Stimulated activated naive CD8-positive, alpha-beta T cell treated with anti-CD3 and anti-CD28 coated beads, Interleukin-15, amount 100 ng/mL, for 72 hours (primary cell): ENCODE results near the gene WNT7B.

Source experiments
- ATAC-seq: fragments of 150-1000 bp; cut with Tn5 transposase; 2 replicates; pipeline ENCODE4 v1.10.0; 2021; ENCODE audit warnings: mild to moderate bottlenecking, moderate library complexity
- DNase-seq, 2 donors: peaks; one replicate each; pipeline ENCODE4 v3.0.0; 2021 to 2022
- H3K27ac Mint-ChIP-seq, 2 donors: one replicate each; pipeline ENCODE4 v1.8.0; 2022; ENCODE audit warnings: mild to moderate bottlenecking in 2 of 2, mixed read lengths in 2 of 2, moderate library complexity in 2 of 2
- H3K27me3 Mint-ChIP-seq: one replicate; pipeline ENCODE4 v1.8.0; 2022; ENCODE audit warnings: mixed read lengths
- H3K4me1 Mint-ChIP-seq: one replicate; pipeline ENCODE4 v1.8.0; 2022; ENCODE audit warnings: mild to moderate bottlenecking, mixed read lengths
- H3K4me3 Mint-ChIP-seq, 2 donors: one replicate each; pipeline ENCODE4 v1.8.0; 2022; ENCODE audit warnings: mild to moderate bottlenecking in 2 of 2, mixed read lengths in 2 of 2, moderate library complexity in 1 of 2
- H3K9me3 Mint-ChIP-seq, 2 donors: one replicate each; pipeline ENCODE4 v1.8.0; 2022; ENCODE audit warnings: mixed read lengths in 2 of 2

WNT7B gene

GRCh38 chr22:45907996-45908395 lies 69.0 kb downstream of the WNT7B start:
- no peak for ATAC-seq
- H3K4me1 Mint-ChIP-seq = no peaks in the 10 kb centered on the region
- peaks cover 36% of the 10 kb centered on the region for H3K27me3 Mint-ChIP-seq
- no peak overlapping the region for H3K27ac Mint-ChIP-seq
- H3K9me3 Mint-ChIP-seq = no peaks in the 10 kb centered on the region
- DNase-seq = no peak
- no peak overlapping the region for H3K4me3 Mint-ChIP-seq

GRCh38 chr22:45907378-45907777 lies 69.6 kb downstream of the WNT7B start:
- DNase-seq (no peak), ATAC-seq (no peak)
- Mint-ChIP-seq H3K4me3 (no peak overlapping the region), H3K27ac (no peak overlapping the region), H3K9me3 (no peaks in the 10 kb centered on the region), H3K27me3 (peaks cover 42% of the 10 kb centered on the region), H3K4me1 (no peaks in the 10 kb centered on the region)

DNA sequence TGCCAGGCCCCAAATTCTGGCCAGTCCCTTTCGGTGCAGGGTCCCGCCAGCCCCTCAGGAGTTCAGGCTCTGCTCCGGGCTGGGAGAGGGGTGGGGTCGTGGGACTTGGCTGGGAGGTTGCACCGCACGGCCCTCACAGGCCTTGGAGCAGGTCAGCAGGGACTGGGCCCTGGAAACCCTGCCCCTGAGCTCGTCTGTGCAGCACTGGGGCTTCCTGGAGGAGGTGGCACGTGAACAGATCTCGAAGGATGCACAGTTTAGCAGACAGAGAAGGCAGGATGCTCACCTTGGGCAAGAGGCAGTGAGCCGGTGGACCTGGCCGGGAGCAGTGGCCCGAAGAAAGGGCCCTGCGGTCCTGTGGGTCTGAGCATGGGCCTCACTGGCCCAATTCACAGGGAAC lies 70.0 kb downstream of the WNT7B start:
- DNase-seq (no peak), ATAC-seq (no peak)
- Mint-ChIP-seq H3K27me3 (peaks cover 43% of the 10 kb centered on the region), H3K27ac (no peak overlapping the region), H3K9me3 (no peaks in the 10 kb centered on the region), H3K4me3 (no peak overlapping the region), H3K4me1 (no peaks in the 10 kb centered on the region)

DNA sequence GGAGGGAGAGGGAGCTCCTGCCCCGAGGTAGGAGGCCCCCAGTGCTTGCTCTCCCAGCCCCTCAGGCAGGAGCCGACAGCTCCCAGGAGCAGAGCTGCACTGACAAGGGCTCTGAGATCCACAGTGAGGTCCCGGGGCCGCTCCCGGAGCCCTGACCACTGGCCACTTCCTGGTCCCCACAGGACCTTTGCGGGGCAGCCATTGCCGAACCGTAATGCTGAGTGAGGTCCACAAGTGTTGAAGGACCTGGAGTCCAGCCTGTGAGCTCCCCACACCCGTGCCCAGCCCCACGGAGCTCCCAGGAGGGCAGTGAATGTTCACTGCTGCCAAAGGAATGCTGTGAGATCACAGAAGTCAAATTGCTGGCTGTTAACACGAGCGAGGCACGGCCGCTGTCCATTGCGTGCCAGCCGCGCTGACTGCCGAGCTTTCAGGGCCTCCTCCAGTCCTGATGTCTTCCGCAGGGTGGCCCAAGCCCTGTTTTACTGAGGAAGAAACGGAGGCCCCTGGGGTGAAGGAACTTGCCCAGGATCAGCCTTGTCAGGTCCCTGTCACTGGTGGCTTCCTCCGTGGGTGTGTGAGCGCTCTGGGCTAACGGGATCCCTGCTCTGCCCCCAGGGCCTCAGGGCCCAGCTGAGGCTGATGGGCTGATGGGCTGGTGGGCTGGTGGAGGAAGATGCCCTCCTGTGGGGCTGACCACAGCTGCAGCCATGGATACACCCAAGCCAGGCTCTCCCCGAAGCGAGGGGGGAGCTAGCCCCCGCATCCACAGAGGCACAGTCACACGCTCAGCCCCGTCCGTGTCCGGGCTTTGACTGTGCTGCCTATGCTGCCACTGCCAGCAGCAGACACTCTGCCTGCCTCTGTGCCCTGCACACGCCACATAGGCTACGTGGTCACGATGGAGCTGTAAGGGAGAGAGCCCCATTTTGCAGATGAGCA lies 70.8 kb downstream of the WNT7B start:
- no peak for DNase-seq
- no peak overlapping the region for H3K4me3 Mint-ChIP-seq
- no peak overlapping the region for H3K27ac Mint-ChIP-seq
- peaks cover 43% of the 10 kb centered on the region for H3K27me3 Mint-ChIP-seq
- H3K9me3 Mint-ChIP-seq = no peaks in the 10 kb centered on the region
- no peaks in the 10 kb centered on the region for H3K4me1 Mint-ChIP-seq
- ATAC-seq = no peak

GRCh38 chr22:45905326-45905923 lies 71.5 kb downstream of the WNT7B start:
- H3K4me3 Mint-ChIP-seq = no peak overlapping the region
- H3K27ac Mint-ChIP-seq = peak overlapping the region in 1 of 2 donors; percentile 55
- no peaks in the 10 kb centered on the region for H3K4me1 Mint-ChIP-seq
- no peak for ATAC-seq
- DNase-seq = no peak
- H3K9me3 Mint-ChIP-seq = no peaks in the 10 kb centered on the region
- peaks cover 40% of the 10 kb centered on the region for H3K27me3 Mint-ChIP-seq

DNA sequence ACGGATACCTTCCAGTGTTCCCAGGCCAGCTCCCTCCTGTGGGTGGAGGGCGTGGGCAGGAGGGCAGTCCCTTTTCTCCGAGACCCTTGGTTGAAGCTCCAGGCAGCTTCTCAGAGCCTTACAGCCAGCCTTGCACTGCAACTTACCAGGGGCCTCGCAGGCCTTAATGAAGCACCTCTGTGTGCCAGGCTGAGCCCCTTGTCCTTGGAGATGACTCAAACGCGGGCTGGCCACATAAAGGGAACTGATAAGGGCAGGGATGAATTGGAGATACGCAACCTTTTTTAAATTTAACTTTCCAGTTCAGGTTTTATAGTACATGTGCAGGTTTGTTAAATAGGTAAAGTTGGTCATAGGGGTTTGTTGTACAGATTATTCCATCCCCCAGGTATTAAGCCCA lies 72.7 kb downstream of the WNT7B start:
- no peak overlapping the region for H3K4me3 Mint-ChIP-seq

DNA sequence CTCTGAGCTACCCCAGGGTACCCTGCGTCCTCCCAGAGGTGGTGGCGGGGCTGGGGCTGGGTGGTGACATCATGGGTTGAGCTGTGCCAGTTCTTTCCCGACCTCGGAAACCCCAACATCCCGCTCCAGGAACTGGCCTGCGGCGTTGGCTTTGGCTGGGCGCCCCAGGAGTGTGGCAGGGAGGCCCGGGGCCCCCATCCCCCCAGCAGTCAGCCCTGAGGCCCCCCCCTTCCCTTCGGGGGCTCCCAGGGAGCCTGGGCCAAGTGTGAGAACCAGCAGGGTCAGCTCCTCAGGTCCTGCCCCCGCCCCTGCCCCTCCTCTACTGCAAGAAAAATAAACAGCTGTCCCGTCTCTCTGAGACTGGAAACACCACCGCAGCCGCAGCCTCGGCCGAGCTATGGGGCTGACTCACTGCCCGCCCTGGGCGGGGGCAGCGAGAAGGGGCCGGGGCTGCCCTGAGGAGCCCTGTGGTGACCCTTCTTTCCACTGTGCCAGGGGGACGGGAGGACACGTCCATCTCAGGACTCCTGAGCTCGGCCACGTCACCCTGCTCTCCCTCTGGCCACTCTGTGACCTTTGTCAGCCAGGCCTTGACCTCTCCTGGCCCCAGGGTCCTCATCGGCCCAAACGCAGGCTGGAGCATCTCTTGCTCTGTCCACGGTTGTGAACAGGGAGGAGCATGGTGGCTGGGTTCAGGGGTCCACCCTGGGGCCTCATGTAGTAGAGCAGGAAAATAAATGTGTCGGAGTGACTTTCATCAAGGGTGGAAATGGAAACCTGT lies 73.4 kb downstream of the WNT7B start:
- Mint-ChIP-seq H3K4me3 (no peak overlapping the region), H3K27me3 (peaks cover 44% of the 10 kb centered on the region), H3K4me1 (no peaks in the 10 kb centered on the region), H3K9me3 (no peaks in the 10 kb centered on the region), H3K27ac (no peak overlapping the region)
- DNase-seq (no peak), ATAC-seq (peak; percentile 40)

More for the DNA sequence above, 72.7 kb downstream of the WNT7B start:
- DNase-seq (no peak), ATAC-seq (no peak)
- no peaks in the 10 kb centered on the region for H3K4me1 Mint-ChIP-seq
- H3K9me3 Mint-ChIP-seq = no peaks in the 10 kb centered on the region
- H3K27ac Mint-ChIP-seq = no peak overlapping the region
- H3K27me3 Mint-ChIP-seq = peaks cover 44% of the 10 kb centered on the region

DNA sequence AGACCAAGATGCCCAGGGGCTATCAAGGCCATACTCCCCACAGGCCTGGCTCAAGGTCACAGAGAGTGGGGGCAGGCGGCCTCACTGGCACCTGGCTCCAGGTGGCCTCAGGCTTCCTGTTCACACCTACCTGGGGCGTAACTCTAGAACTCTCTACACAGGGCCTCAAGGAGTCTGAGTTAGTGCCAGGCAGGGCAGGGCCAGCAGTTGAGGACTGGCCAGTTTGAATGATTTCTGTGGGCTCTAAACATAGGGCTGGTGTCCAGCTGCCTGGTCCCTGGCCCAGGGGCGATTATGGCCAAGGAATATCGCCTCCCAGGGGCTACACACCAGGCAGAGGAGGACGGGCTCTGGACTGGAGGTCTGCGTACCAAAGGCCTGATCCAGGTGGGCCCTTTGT lies 79.2 kb downstream of the WNT7B start:
- ATAC-seq (no peak), DNase-seq (no peak)
- Mint-ChIP-seq H3K9me3 (no peaks in the 10 kb centered on the region), H3K4me1 (no peaks in the 10 kb centered on the region), H3K27ac (no peak overlapping the region), H3K27me3 (peaks cover 15% of the 10 kb centered on the region), H3K4me3 (no peak overlapping the region)

DNA sequence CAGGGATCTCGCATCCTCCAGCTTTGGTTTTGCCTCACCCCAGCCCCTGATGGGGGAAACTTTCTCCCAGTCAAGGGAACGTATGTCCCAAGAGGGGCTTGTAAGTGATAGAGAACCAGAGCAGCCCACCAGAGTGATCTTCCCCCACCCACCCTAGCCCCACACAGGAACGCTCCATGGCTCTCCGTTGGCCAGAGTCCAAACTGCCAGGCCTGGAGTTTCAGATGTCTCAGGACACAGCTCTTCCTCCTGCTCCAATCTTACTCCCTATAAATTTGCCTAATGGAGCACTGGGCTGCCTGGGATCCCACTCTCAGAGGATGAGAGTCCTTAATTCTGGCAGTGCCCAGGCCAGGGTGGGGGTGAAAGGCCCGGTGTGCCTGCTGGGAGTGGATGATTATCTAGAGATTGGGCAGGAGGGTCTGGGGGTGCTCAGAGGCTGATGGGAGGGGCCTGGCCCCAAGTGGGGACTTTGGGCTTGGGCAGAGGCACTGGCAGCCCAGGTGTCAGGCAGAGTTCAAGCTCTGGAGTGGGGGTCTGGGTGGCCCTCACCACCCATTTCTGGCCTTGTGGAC lies 79.9 kb downstream of the WNT7B start:
- ATAC-seq (no peak), DNase-seq (no peak)
- no peaks in the 10 kb centered on the region for H3K4me1 Mint-ChIP-seq
- H3K9me3 Mint-ChIP-seq = no peaks in the 10 kb centered on the region
- peaks cover 14% of the 10 kb centered on the region for H3K27me3 Mint-ChIP-seq
- peak overlapping the region in 1 of 2 donors; percentile 50 for H3K27ac Mint-ChIP-seq
- no peak overlapping the region for H3K4me3 Mint-ChIP-seq

GRCh38 chr22:45896153-45896951 lies 80.6 kb downstream of the WNT7B start:
- DNase-seq (no peak), ATAC-seq (no peak)
- no peaks in the 10 kb centered on the region for H3K9me3 Mint-ChIP-seq
- no peaks in the 10 kb centered on the region for H3K4me1 Mint-ChIP-seq
- H3K27me3 Mint-ChIP-seq = peaks cover 21% of the 10 kb centered on the region
- H3K4me3 Mint-ChIP-seq = no peak overlapping the region
- peak overlapping the region in 1 of 2 donors; percentile 50 for H3K27ac Mint-ChIP-seq

GRCh38 chr22:45895436-45896152 lies 81.4 kb downstream of the WNT7B start:
- Mint-ChIP-seq H3K4me3 (no peak overlapping the region), H3K9me3 (no peaks in the 10 kb centered on the region), H3K4me1 (no peaks in the 10 kb centered on the region), H3K27me3 (peaks cover 28% of the 10 kb centered on the region), H3K27ac (no peak overlapping the region)
- DNase-seq = no peak
- no peak for ATAC-seq

GRCh38 chr22:45893516-45893915 lies 83.4 kb downstream of the WNT7B start:
- Mint-ChIP-seq H3K27ac (no peak overlapping the region), H3K27me3 (peaks cover 35% of the 10 kb centered on the region), H3K9me3 (no peaks in the 10 kb centered on the region), H3K4me3 (no peak overlapping the region), H3K4me1 (no peaks in the 10 kb centered on the region)
- no peak for ATAC-seq
- DNase-seq = no peak

DNA sequence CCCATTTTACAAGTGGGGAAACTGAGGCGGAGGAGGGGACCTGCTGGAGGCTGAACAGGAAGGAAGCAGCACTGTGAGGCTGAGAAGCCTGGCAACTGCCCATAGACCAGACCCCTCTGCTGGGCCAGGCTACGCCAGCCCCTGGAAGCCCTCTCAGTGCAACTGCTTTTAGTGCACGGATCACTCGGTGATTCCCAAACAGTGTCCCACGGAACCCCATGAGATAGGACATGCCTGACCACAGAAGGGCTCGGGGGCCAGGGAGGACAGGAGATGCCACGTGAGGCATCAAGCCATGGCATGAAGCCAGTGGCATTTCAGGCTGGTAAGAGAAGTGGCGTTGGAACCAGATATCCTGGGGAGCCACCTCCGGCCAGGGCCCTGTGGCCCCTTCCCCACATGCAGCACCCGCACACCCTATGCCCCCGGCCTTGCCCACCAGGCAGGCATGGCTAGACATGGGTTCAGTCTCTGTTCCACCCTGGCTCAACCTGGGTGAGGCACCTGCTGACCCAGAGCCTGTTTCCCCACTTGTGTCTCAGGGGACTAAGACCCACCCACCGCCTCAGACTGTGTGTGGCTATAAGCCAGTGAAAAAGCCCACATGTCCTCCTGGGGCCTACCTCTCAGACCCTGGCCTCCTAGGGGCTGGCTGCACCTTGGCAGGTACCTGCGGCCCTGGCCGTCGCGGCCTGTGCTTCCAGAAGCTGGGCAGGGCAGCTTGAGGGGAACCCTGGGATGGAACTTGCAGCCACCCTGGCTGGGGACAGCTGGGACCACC lies 84.1 kb downstream of the WNT7B start:
- ATAC-seq = no peak
- H3K9me3 Mint-ChIP-seq = no peaks in the 10 kb centered on the region
- H3K27me3 Mint-ChIP-seq = peaks cover 41% of the 10 kb centered on the region
- no peak overlapping the region for H3K27ac Mint-ChIP-seq
- no peak overlapping the region for H3K4me3 Mint-ChIP-seq
- no peak for DNase-seq
- no peaks in the 10 kb centered on the region for H3K4me1 Mint-ChIP-seq
